GM23248 (cell line): ENCODE measurements around the gene SLC5A7. TPM values are rescaled to one million over a fixed set of nuclear protein-coding genes. Genes with fewer than 3 reads are reported as not detected.

Experiments used
- DNase-seq: peaks from one replicate; pipeline ENCODE4 v3.0.0-alpha.2; 2015
- H2AFZ ChIP-seq: fragments of 200-600 bp; sonication (generic); 2 replicates; pipeline ENCODE4 v1.6.1; 2016; ENCODE audit warnings: antibody characterized with exemption
- H3F3A ChIP-seq: fragments of 200-600 bp; sonication (generic); 2 replicates; pipeline ENCODE4 v1.6.1; 2016; ENCODE audit warnings: mild to moderate bottlenecking, antibody characterized with exemption, mixed run types; ENCODE audit not compliant: insufficient read depth
- H3K27ac ChIP-seq: fragments of 200-600 bp; sonication (generic); 2 replicates; pipeline ENCODE4 v1.5.1; 2016; ENCODE audit warnings: mild to moderate bottlenecking
- H3K27me3 ChIP-seq: fragments of 200-600 bp; sonication (generic); replicated peaks from 2 replicates; pipeline ENCODE4 v1.6.1; 2016; ENCODE audit warnings: mild to moderate bottlenecking; ENCODE audit not compliant: insufficient read depth
- H3K36me3 ChIP-seq: fragments of 200-600 bp; sonication (generic); 2 replicates; pipeline ENCODE4 v1.6.1; 2016; ENCODE audit warnings: low read depth, mild to moderate bottlenecking
- H3K4me1 ChIP-seq: fragments of 200-600 bp; sonication (generic); 2 replicates; pipeline ENCODE4 v1.6.1; 2016; ENCODE audit warnings: mild to moderate bottlenecking; ENCODE audit not compliant: insufficient read depth
- H3K4me2 ChIP-seq: fragments of 200-600 bp; sonication (generic); one replicate; pipeline ENCODE4 v1.6.1; 2016; ENCODE audit warnings: mild to moderate bottlenecking; ENCODE audit not compliant: unreplicated experiment
- H3K4me3 ChIP-seq: fragments of 200-600 bp; sonication (generic); 2 replicates; pipeline ENCODE4 v1.5.1; 2016; ENCODE audit warnings: mild to moderate bottlenecking
- H3K79me2 ChIP-seq: fragments of 200-600 bp; sonication (generic); 2 replicates; pipeline ENCODE4 v1.6.1; 2016; ENCODE audit warnings: mild to moderate bottlenecking; ENCODE audit not compliant: insufficient read depth
- H3K9ac ChIP-seq: fragments of 200-600 bp; sonication (generic); 2 replicates; pipeline ENCODE4 v1.6.1; 2016; ENCODE audit warnings: mild to moderate bottlenecking
- H3K9me2 ChIP-seq: fragments of 200-600 bp; sonication (generic); 2 replicates; pipeline ENCODE4 v1.6.1; 2016; ENCODE audit warnings: mixed run types, mild to moderate bottlenecking, moderate library complexity; ENCODE audit not compliant: insufficient read depth
- H3K9me3 ChIP-seq: fragments of 200-600 bp; sonication (generic); one replicate; pipeline ENCODE4 v1.6.1; 2017; ENCODE audit warnings: low read depth
- H4K20me1 ChIP-seq: fragments of 200-600 bp; sonication (generic); 2 replicates; pipeline ENCODE4 v1.6.0; 2016; ENCODE audit not compliant: insufficient read depth
- EZH2 ChIP-seq: fragments of 200-600 bp; sonication (generic); IDR thresholded peaks from 2 replicates; pipeline ENCODE4 v1.6.1; 2018; ENCODE audit warnings: antibody characterized with exemption, mild to moderate bottlenecking; ENCODE audit not compliant: insufficient read depth, poor library complexity, severe bottlenecking
- EZH2phosphoT487 ChIP-seq: fragments of 200-600 bp; sonication (generic); IDR thresholded peaks from 2 replicates; pipeline ENCODE4 v1.6.1; 2018; ENCODE audit warnings: antibody characterized with exemption, moderate library complexity, mild to moderate bottlenecking, low read depth; ENCODE audit not compliant: insufficient read depth
- WGBS, 2 experiments: methylation state at CpG; one replicate each; pipeline ENCODE4 v1.1.6; 2015 to 2017; ENCODE audit warnings: low lambda C conversion rate in 2 of 2, low coverage in 1 of 2; ENCODE audit errors: missing lambda C conversion rate in 2 of 2; 5-methylcytosine and 5-hydroxymethylcytosine counted together
- in situ Hi-C: fragments of 300-500 bp; cut with MboI; formaldehyde crosslinking; loops from 2 replicates; pipeline ENCODE4 v1.15.0; 2020
- polyA plus RNA-seq: library from polyadenylated mRNA; unstranded; fragments of >200 nt; fragmentation: Nextera tagmentation; extraction: Ambion mirVana; gene quantifications from 2 replicates; pipeline ENCODE4 v1.2.1, GENCODE V29; 2016
- total RNA-seq: library from RNA; depleted of rRNA; stranded (reverse); fragments of >200 nt; shearing (Covaris generic); gene quantifications from 2 replicates; pipeline ENCODE4 v1.2.3, GENCODE V29; 2014

SLC5A7 gene
- total and polyA plus RNA-seq, 2 experiments from 2014 or later: not detected

DNA sequence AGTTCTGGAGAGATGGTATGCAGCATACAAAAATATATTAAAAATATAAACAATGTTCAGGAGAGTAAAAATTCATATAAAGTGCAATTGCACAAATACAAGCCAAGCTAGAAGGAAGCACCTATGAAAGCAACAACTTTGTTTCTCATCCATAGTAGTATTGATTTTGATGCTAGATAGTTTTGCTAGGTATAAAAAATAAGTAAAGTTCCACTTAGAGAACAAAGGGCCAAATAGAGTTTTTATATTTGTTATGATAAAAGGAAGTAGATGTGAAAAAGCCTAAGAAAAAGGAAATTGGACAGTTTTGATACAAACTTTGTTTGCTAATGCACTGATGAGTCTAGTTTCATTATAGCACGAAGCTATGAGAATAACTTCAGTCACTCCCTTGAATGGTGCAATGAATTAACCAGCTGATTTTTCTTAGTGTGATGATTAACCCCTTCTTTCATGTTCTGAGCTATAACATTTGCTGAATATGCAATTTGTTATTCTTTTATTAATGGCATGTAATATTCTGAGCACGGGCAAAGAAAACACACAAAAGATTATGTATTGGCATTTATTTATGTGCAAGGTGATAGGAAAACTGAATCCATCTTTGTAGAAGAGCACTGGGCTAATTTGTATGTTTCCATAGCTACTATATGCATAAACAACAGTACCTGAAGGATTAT lies 24.7 kb downstream of the SLC5A7 start:
- Histone ChIP-seq H3K4me3 (no peak overlapping the region), H3K4me2 (no peak overlapping the region), H2AFZ (no peak overlapping the region), H3K4me1 (no peaks in the 10 kb centered on the region), H3K27me3 (no peaks in the 10 kb centered on the region), H3K9ac (no peak overlapping the region), H4K20me1 (no peaks in the 10 kb centered on the region), H3K27ac (no peak overlapping the region), H3K79me2 (no peaks in the 10 kb centered on the region), H3K36me3 (no peaks in the 10 kb centered on the region), H3F3A (no peaks in the 10 kb centered on the region), H3K9me2 (no peaks in the 10 kb centered on the region), H3K9me3 (no peaks in the 10 kb centered on the region)
- DNase-seq: no peak
- 7 to 10% methylated on average over 2 of the region's 2 CpGs for WGBS, 2 experiments
- no peak for TF ChIP-seq EZH2
- no peak for TF ChIP-seq EZH2phosphoT487
- in situ Hi-C loops: no loop called here

DNA sequence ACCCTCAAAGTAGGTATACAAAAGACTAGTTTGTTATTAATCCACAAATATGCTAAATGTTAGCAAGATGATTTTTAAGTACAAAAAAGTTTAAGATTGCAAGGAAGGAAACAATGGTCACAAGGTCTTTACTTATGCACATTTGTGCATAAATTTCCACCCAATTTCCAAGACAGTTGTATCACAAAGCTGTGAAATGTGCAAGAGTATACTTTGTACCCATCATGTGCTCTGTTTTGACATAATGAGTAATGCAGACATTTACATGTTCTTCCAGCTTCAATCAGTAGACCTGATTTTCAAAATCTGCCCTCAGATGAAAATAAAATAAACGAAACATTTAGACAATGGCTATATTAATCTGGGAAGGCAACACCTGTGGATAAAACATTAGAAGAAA lies 27.0 kb downstream of the SLC5A7 start:
- no peak for DNase-seq
- H3K36me3 ChIP-seq: no peaks in the 10 kb centered on the region
- H3K4me3 ChIP-seq: no peak overlapping the region
- no peaks in the 10 kb centered on the region for H4K20me1 ChIP-seq
- no peak overlapping the region for H2AFZ ChIP-seq
- no peak overlapping the region for H3K9ac ChIP-seq
- H3F3A ChIP-seq: no peaks in the 10 kb centered on the region
- in situ Hi-C loops: no loop called here
- no peak for TF ChIP-seq EZH2phosphoT487
- TF ChIP-seq EZH2: no peak
- H3K9me2 ChIP-seq: no peaks in the 10 kb centered on the region
- no peaks in the 10 kb centered on the region for H3K27me3 ChIP-seq
- 4 to 10% methylated on average over 1 of the region's 1 CpG for WGBS, 2 experiments
- no peaks in the 10 kb centered on the region for H3K4me1 ChIP-seq
- no peaks in the 10 kb centered on the region for H3K79me2 ChIP-seq
- no peak overlapping the region for H3K4me2 ChIP-seq
- H3K27ac ChIP-seq: no peak overlapping the region
- no peaks in the 10 kb centered on the region for H3K9me3 ChIP-seq

DNA sequence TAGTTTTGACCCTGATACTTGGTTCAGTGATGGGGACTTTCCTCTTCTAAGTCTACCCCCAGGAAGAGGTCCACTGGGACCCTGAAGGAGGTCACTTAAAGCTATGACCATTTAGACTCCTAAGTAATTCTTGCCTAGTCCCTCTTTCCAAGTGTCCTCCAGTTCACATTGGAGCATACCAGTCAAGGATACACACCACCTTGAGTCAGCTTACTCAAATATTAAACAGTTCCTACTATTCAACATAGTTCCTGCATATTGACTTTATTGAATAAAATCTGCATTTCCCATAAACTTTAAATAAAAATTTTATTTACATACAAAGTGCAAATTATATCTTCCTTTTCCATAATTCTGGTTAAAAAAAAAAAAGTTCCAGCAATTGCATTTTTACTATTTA lies 36.3 kb downstream of the SLC5A7 start:
- H3K4me2 ChIP-seq: no peak overlapping the region
- no peaks in the 10 kb centered on the region for H3K79me2 ChIP-seq
- no peaks in the 10 kb centered on the region for H3K9me2 ChIP-seq
- no peaks in the 10 kb centered on the region for H3K4me1 ChIP-seq
- no peaks in the 10 kb centered on the region for H3K27me3 ChIP-seq
- no peak overlapping the region for H2AFZ ChIP-seq
- TF ChIP-seq EZH2 (no peak), EZH2phosphoT487 (no peak)
- H3K9me3 ChIP-seq: no peaks in the 10 kb centered on the region
- no peak overlapping the region for H3K4me3 ChIP-seq
- H3F3A ChIP-seq: no peaks in the 10 kb centered on the region
- no peaks in the 10 kb centered on the region for H3K36me3 ChIP-seq
- H4K20me1 ChIP-seq: no peaks in the 10 kb centered on the region
- no peak overlapping the region for H3K27ac ChIP-seq
- H3K9ac ChIP-seq: no peak overlapping the region
- in situ Hi-C loops: no loop called here
- no peak for DNase-seq

DNA sequence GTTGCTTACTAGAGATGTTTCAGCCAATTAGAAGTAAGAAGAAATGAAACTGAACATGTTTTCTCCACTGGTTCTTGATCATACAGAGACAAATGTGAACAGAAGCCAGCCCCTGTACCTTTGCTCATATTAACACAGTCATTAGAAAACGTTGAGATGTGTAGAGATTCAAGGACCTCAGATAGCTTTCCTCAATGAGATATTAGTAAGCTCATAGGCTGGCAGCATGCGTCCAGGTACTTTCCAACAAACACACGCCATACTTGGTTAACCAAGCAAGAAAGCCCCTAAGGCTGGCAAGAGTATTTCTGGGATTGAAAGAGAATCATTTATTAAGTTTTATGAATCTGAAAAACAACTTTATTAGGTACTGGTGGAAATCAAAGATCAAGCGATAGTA lies 37.5 kb downstream of the SLC5A7 start:
- DNase-seq: no peak
- Histone ChIP-seq H3K27me3 (no peaks in the 10 kb centered on the region), H3K9me2 (no peaks in the 10 kb centered on the region), H3F3A (no peaks in the 10 kb centered on the region), H2AFZ (no peak overlapping the region), H4K20me1 (no peaks in the 10 kb centered on the region), H3K9ac (no peak overlapping the region), H3K36me3 (no peaks in the 10 kb centered on the region), H3K79me2 (no peaks in the 10 kb centered on the region), H3K4me2 (no peak overlapping the region), H3K9me3 (no peaks in the 10 kb centered on the region), H3K4me1 (no peaks in the 10 kb centered on the region), H3K27ac (no peak overlapping the region), H3K4me3 (no peak overlapping the region)
- no peak for TF ChIP-seq EZH2
- TF ChIP-seq EZH2phosphoT487: no peak
- in situ Hi-C loops: no loop called here
- 16 to 19% methylated on average over 4 of the region's 4 CpGs for WGBS, 2 experiments
